H9 (cell line): ENCODE data around the gene SH3RF3. TPM values are rescaled to one million over a fixed set of nuclear protein-coding genes. Genes with fewer than 3 reads are reported as not detected.

Experiments
- DNase-seq: peaks from one replicate; pipeline ENCODE4 v3.0.0-alpha.2; 2017
- H2AFZ ChIP-seq: one replicate; pipeline ENCODE4 v1.6.1; 2013; ENCODE audit warnings: mild to moderate bottlenecking, low read length, control low read depth, moderate library complexity
- H2AK5ac ChIP-seq: 2 replicates; pipeline ENCODE4 v1.6.1; 2013; ENCODE audit warnings: low read length, control low read depth, mixed read lengths; ENCODE audit not compliant: insufficient read length
- H2BK120ac ChIP-seq: one replicate; pipeline ENCODE4 v1.6.1; 2013; ENCODE audit warnings: low read depth, mild to moderate bottlenecking, low read length, control low read depth, inconsistent platforms; ENCODE audit not compliant: poor library complexity, severe bottlenecking
- H2BK12ac ChIP-seq: 2 replicates; pipeline ENCODE4 v1.6.1; 2013; ENCODE audit warnings: low read length, control low read depth, mixed read lengths, low read depth; ENCODE audit not compliant: insufficient read length
- H2BK15ac ChIP-seq: 2 replicates; pipeline ENCODE4 v1.6.1; 2013; ENCODE audit warnings: low read depth, low read length, control low read depth
- H2BK20ac ChIP-seq: one replicate; pipeline ENCODE4 v1.6.1; 2013; ENCODE audit warnings: low read depth, mild to moderate bottlenecking, low read length, control low read depth, inconsistent platforms; ENCODE audit not compliant: poor library complexity, severe bottlenecking
- H2BK5ac ChIP-seq: 2 replicates; pipeline ENCODE4 v1.6.1; 2013; ENCODE audit warnings: low read length, control low read depth, mixed read lengths; ENCODE audit not compliant: insufficient read length
- H3K14ac ChIP-seq: 2 replicates; pipeline ENCODE4 v1.6.1; 2013; ENCODE audit warnings: low read length, control low read depth; ENCODE audit not compliant: insufficient read depth
- H3K18ac ChIP-seq: 2 replicates; pipeline ENCODE4 v1.6.1; 2013; ENCODE audit warnings: low read depth, mild to moderate bottlenecking, mixed read lengths, low read length, control low read depth; ENCODE audit not compliant: insufficient read length
- H3K23ac ChIP-seq: 2 replicates; pipeline ENCODE4 v1.6.1; 2013; ENCODE audit warnings: low read length, control low read depth, mixed read lengths, low read depth; ENCODE audit not compliant: insufficient read length
- H3K23me2 ChIP-seq: 2 replicates; pipeline ENCODE4 v1.6.1; 2013; ENCODE audit warnings: low read depth, mild to moderate bottlenecking, mixed read lengths, low read length, control low read depth; ENCODE audit not compliant: insufficient read length, poor library complexity, severe bottlenecking
- H3K27ac ChIP-seq: 2 replicates; pipeline ENCODE4 v1.5.1; 2013; ENCODE audit warnings: low read length, control low read depth, mixed read lengths, low read depth; ENCODE audit not compliant: insufficient read length
- H3K27me3 ChIP-seq: 2 replicates; pipeline ENCODE4 v1.6.1; 2013; ENCODE audit warnings: low read length, control low read depth, inconsistent platforms; ENCODE audit not compliant: insufficient read depth
- H3K4ac ChIP-seq: 2 replicates; pipeline ENCODE4 v1.6.1; 2013; ENCODE audit warnings: low read depth, mild to moderate bottlenecking, control low read depth, inconsistent platforms, low read length, moderate library complexity
- H3K4me1 ChIP-seq: 2 replicates; pipeline ENCODE4 v1.6.1; 2013; ENCODE audit warnings: low read length, control low read depth, inconsistent platforms; ENCODE audit not compliant: insufficient read depth
- H3K4me2 ChIP-seq: 2 replicates; pipeline ENCODE4 v1.6.1; 2013; ENCODE audit warnings: low read length, control low read depth, mixed read lengths; ENCODE audit not compliant: insufficient read length, insufficient read depth
- H3K56ac ChIP-seq: 2 replicates; pipeline ENCODE4 v1.6.1; 2013; ENCODE audit warnings: low read depth, mild to moderate bottlenecking, mixed read lengths, low read length, control low read depth; ENCODE audit not compliant: insufficient read length
- H3K79me1 ChIP-seq: 2 replicates; pipeline ENCODE4 v1.6.1; 2013; ENCODE audit warnings: low read depth, mild to moderate bottlenecking, moderate library complexity, low read length, control low read depth, inconsistent platforms; ENCODE audit not compliant: insufficient read depth, poor library complexity, severe bottlenecking
- H3K79me2 ChIP-seq: 2 replicates; pipeline ENCODE4 v1.6.1; 2013; ENCODE audit warnings: low read length, control low read depth, inconsistent platforms; ENCODE audit not compliant: insufficient read depth
- H3K9ac ChIP-seq: 2 replicates; pipeline ENCODE4 v1.6.1; 2013; ENCODE audit warnings: low read length, control low read depth, mixed read lengths; ENCODE audit not compliant: insufficient read length; ENCODE audit errors: extremely low read depth
- H3K9me3 ChIP-seq: one replicate; pipeline ENCODE4 v1.6.1; 2013; ENCODE audit warnings: low read depth, low read length, inconsistent platforms; ENCODE audit not compliant: control insufficient read depth
- H3T11ph ChIP-seq: one replicate; pipeline ENCODE4 v1.6.1; 2013; ENCODE audit warnings: mild to moderate bottlenecking, low read length, control low read depth, inconsistent platforms
- H4K20me1 ChIP-seq: one replicate; pipeline ENCODE4 v1.6.1; 2013; ENCODE audit not compliant: control insufficient read depth, insufficient read length, insufficient read depth
- H4K5ac ChIP-seq: 2 replicates; pipeline ENCODE4 v1.6.1; 2013; ENCODE audit warnings: low read depth, mild to moderate bottlenecking, mixed read lengths, low read length, control low read depth; ENCODE audit not compliant: insufficient read length
- H4K8ac ChIP-seq: replicated peaks from 2 replicates; pipeline ENCODE4 v1.6.1; 2013; ENCODE audit warnings: low read length, control low read depth, mixed read lengths, low read depth; ENCODE audit not compliant: insufficient read length
- H4K91ac ChIP-seq: 2 replicates; pipeline ENCODE4 v1.6.1; 2013; ENCODE audit warnings: low read depth, mild to moderate bottlenecking, moderate library complexity, mixed read lengths, low read length, control low read depth; ENCODE audit not compliant: insufficient read length
- H3K27ac Mint-ChIP-seq, 3 experiments: 2 replicates in 2 of 3; 3 replicates in 1 of 3; pipeline ENCODE4 v1.8.0; 2020 to 2021; ENCODE audit warnings: mixed read lengths in 3 of 3, mild to moderate bottlenecking in 1 of 3, moderate library complexity in 1 of 3
- H3K27me3 Mint-ChIP-seq: 2 replicates; pipeline ENCODE4 v1.8.0; 2021; ENCODE audit warnings: low read depth, mild to moderate bottlenecking, moderate library complexity, mixed read lengths
- H3K36me3 Mint-ChIP-seq, 3 experiments: 2 replicates in 2 of 3; 3 replicates in 1 of 3; pipeline ENCODE4 v1.8.0; 2020 to 2021; ENCODE audit warnings: low read depth in 3 of 3, mixed read lengths in 3 of 3; ENCODE audit not compliant: insufficient read depth in 1 of 3
- H3K4me1 Mint-ChIP-seq, 2 experiments: 2 replicates each; pipeline ENCODE4 v1.8.0; 2020; ENCODE audit warnings: mixed read lengths in 2 of 2
- H3K4me3 Mint-ChIP-seq, 2 experiments: 2 replicates in 1 of 2; 3 replicates in 1 of 2; pipeline ENCODE4 v1.8.0; 2020 to 2021; ENCODE audit warnings: mild to moderate bottlenecking in 2 of 2, mixed read lengths in 2 of 2, moderate library complexity in 1 of 2
- H3K9me3 Mint-ChIP-seq, 2 experiments: 2 replicates in 1 of 2; 3 replicates in 1 of 2; pipeline ENCODE4 v1.8.0; 2020; ENCODE audit warnings: mild to moderate bottlenecking in 2 of 2, mixed read lengths in 2 of 2, moderate library complexity in 1 of 2
- CTCF ChIP-seq: fragments of 200-600 bp; sonication (generic); conservative IDR thresholded peaks from 3 replicates; pipeline ENCODE4 v1.8.0; 2021; ENCODE audit warnings: antibody characterized with exemption, mild to moderate bottlenecking
- WGBS: extraction: QIAGEN DNeasy Blood & Tissue Kit; methylation state at CpG from one replicate; pipeline ENCODE4 v1.1.7; 2013; ENCODE audit warnings: missing lambda C conversion rate, low lambda C conversion rate, mixed read lengths; ENCODE audit not compliant: insufficient read length; ENCODE audit errors: extremely low coverage; 5-methylcytosine and 5-hydroxymethylcytosine counted together
- total RNA-seq: library from RNA; stranded (reverse); gene quantifications from 2 replicates; pipeline ENCODE4 v1.2.1, GENCODE V29; 2021

SH3RF3 gene
- total RNA-seq, 1 experiment from 2014 or later, result 0.46 TPM

GRCh38 chr2:109497463-109497862 lies 368.5 kb downstream of the SH3RF3 start:
- Histone ChIP-seq H3K79me1 (no peaks in the 10 kb centered on the region), H3K79me2 (no peaks in the 10 kb centered on the region), H4K20me1 (no peaks in the 10 kb centered on the region), H3K9ac (no peak overlapping the region), H2BK15ac (no peak overlapping the region), H4K8ac (no peak overlapping the region), H2AFZ (no peak overlapping the region), H3K4ac (no peak overlapping the region), H2BK120ac (no peak overlapping the region), H3K4me2 (no peak overlapping the region), H4K91ac (no peak overlapping the region), H3K27me3 (no peaks in the 10 kb centered on the region), H3K4me1 (no peaks in the 10 kb centered on the region), H3K23me2 (no peaks in the 10 kb centered on the region), H2BK12ac (no peak overlapping the region), H3K23ac (no peak overlapping the region), H4K5ac (no peak overlapping the region), H2AK5ac (no peak overlapping the region), H2BK20ac (no peak overlapping the region), H3K9me3 (no peaks in the 10 kb centered on the region), H3T11ph (no peak overlapping the region), H2BK5ac (no peak overlapping the region), H3K14ac (no peak overlapping the region), H3K18ac (no peak overlapping the region), H3K56ac (no peak overlapping the region), H3K27ac (no peak overlapping the region)
- Mint-ChIP-seq H3K9me3 (no peaks in the 10 kb centered on the region), H3K27ac (no peak overlapping the region), H3K36me3 (no peaks in the 10 kb centered on the region; a peak in 1 of 7 replicates), H3K4me3 (no peak overlapping the region), H3K4me1 (peaks cover 0 to 2% of the 10 kb centered on the region in 2 experiments; a peak in 1 of 4 replicates), H3K27me3 (no peaks in the 10 kb centered on the region)
- no peak for TF ChIP-seq CTCF
- WGBS, result no CpG with 5 or more reads among the region's 8 CpGs
- DNase-seq, result no peak
